GM12878 (cell line): Measurements from ENCODE around the gene IFNL1. TPM values are rescaled to one million over a fixed set of nuclear protein-coding genes. Genes with fewer than 3 reads are reported as not detected.

ENCODE experiments used
- ATAC-seq: fragments of 200-7000 bp; cut with Tn5 transposase; 3 replicates; pipeline ENCODE4 v1.9.1; 2020; ENCODE audit warnings: mild to moderate bottlenecking, moderate library complexity
- BruUV-seq: library from RNA; stranded (reverse); fragments of 400-500 nt; replicated peaks from 2 replicates; lab custom pipeline; 2021; lab: Mats Ljungman, UMichigan
- CTCF ChIA-PET: fragments of 300-600 bp; sonication (Branson Sonifier 250); formaldehyde crosslinking; extraction: SDS; loops from one replicate; lab custom pipeline; 2021; ENCODE audit warnings: inconsistent platforms; lab: Yijun Ruan, JAX
- POLR2A ChIA-PET: fragments of 350-600 bp; formaldehyde crosslinking; extraction: SDS; loops from one replicate; lab custom pipeline; 2021; ENCODE audit warnings: inconsistent platforms; lab: Charles Lee
- RAD21 ChIA-PET: fragments of 300-600 bp; sonication (Branson Sonifier 250); formaldehyde crosslinking; loops from one replicate; lab custom pipeline; 2023; ENCODE audit warnings: antibody characterized with exemption; ENCODE audit not compliant: unreplicated experiment; lab: Charles Lee
- SMC1A ChIA-PET: fragments of 300-600 bp; sonication (Branson Sonifier 250); formaldehyde crosslinking; loops from one replicate; lab custom pipeline; 2023; ENCODE audit not compliant: unreplicated experiment, uncharacterized antibody; lab: Charles Lee
- DNase-seq: peaks from one replicate; pipeline ENCODE4 v3.0.0-alpha.2; 2011; ENCODE audit warnings: low read depth, low spot score
- FAIRE-seq: peaks from 3 replicates; lab custom pipeline; 2011; peaks lifted over from hg19 to GRCh38; lab: Jason Lieb, UNC
- H2AFZ ChIP-seq: 2 replicates; pipeline ENCODE4 v1.6.0; 2011; ENCODE audit warnings: low read depth, low read length, control low read depth; ENCODE audit not compliant: control insufficient read depth
- H3K27ac ChIP-seq: 2 replicates; pipeline ENCODE4 v1.5.1; 2011; ENCODE audit warnings: control low read depth; ENCODE audit not compliant: control insufficient read depth, insufficient read depth
- H3K27me3 ChIP-seq, 2 experiments: replicated peaks in 1 of 2; 2 replicates each; pipeline versions ENCODE4 v1.6.0 to v1.6.1; 2011; ENCODE audit warnings: low read length in 1 of 2; ENCODE audit not compliant: control insufficient read depth in 2 of 2, insufficient read depth in 2 of 2
- H3K36me3 ChIP-seq, 2 experiments: 2 replicates each; pipeline ENCODE4 v1.5.1; 2011; ENCODE audit warnings: low read length in 1 of 2; ENCODE audit not compliant: control insufficient read depth in 2 of 2, insufficient read depth in 2 of 2
- H3K4me1 ChIP-seq: 2 replicates; pipeline ENCODE4 v1.6.1; 2011; ENCODE audit warnings: mild to moderate bottlenecking, low read length, moderate library complexity, mixed read lengths; ENCODE audit not compliant: control insufficient read depth, insufficient read depth
- H3K4me2 ChIP-seq: 2 replicates; pipeline ENCODE4 v1.6.0; 2011; ENCODE audit warnings: control low read depth; ENCODE audit not compliant: control insufficient read depth, insufficient read depth
- H3K4me3 ChIP-seq: fragments of 200-600 bp; sonication (generic); 2 replicates; pipeline ENCODE4 v1.5.1; 2016
- H3K79me2 ChIP-seq: 2 replicates; pipeline ENCODE4 v1.6.0; 2011; ENCODE audit warnings: low read length; ENCODE audit not compliant: control insufficient read depth, insufficient read depth
- H3K9ac ChIP-seq: 2 replicates; pipeline ENCODE4 v1.8.0; 2011; ENCODE audit warnings: low read length, control low read depth, mixed read lengths; ENCODE audit not compliant: control insufficient read depth, insufficient read depth
- H3K9me3 ChIP-seq: replicated peaks from 3 replicates; pipeline ENCODE4 v1.5.1; 2011; ENCODE audit warnings: mild to moderate bottlenecking, low read length; ENCODE audit not compliant: control insufficient read depth, insufficient read depth
- H4K20me1 ChIP-seq: 2 replicates; pipeline ENCODE4 v1.6.0; 2011; ENCODE audit not compliant: control insufficient read depth, insufficient read depth
- BMI1 ChIP-seq: fragments of 450-650 bp; IDR thresholded peaks from 2 replicates; pipeline ENCODE4 v1.6.1; 2016; ENCODE audit warnings: mild to moderate bottlenecking, moderate library complexity, borderline replicate concordance
- IKZF2 ChIP-seq, 2 experiments: fragments of 450-650 bp; IDR thresholded peaks; 2 replicates each; pipeline ENCODE4 v1.6.1; 2017; ENCODE audit warnings: mild to moderate bottlenecking in 2 of 2, moderate library complexity in 2 of 2
- MTA2 ChIP-seq: fragments of 450-650 bp; IDR thresholded peaks from 2 replicates; pipeline ENCODE4 v1.6.1; 2016; ENCODE audit warnings: low read depth, mild to moderate bottlenecking, moderate library complexity
- RAD21 ChIP-seq: IDR thresholded peaks from 2 replicates; pipeline ENCODE4 v1.6.1; 2011; ENCODE audit warnings: mild to moderate bottlenecking, low read depth, low read length, moderate library complexity; ENCODE audit not compliant: insufficient read depth
- SIX5 ChIP-seq: IDR thresholded peaks from 2 replicates; pipeline ENCODE4 v1.6.1; 2011; ENCODE audit warnings: mild to moderate bottlenecking, low read depth, low read length, moderate library complexity; ENCODE audit not compliant: severe bottlenecking
- SMC3 ChIP-seq: IDR thresholded peaks from 2 replicates; pipeline ENCODE4 v1.6.1; 2011; ENCODE audit warnings: low read length, improper control_type of control experiment, borderline replicate concordance
- TCF12 ChIP-seq: IDR thresholded peaks from 2 replicates; pipeline ENCODE4 v1.6.1; 2011; ENCODE audit warnings: low read depth, mild to moderate bottlenecking, low read length
- YY1 ChIP-seq: IDR thresholded peaks from 2 replicates; pipeline ENCODE4 v1.6.1; 2011; ENCODE audit warnings: low read depth, mild to moderate bottlenecking, low read length
- WGBS: methylation state at CpG from one replicate; pipeline ENCODE4 v1.1.6; 2016; ENCODE audit warnings: low lambda C conversion rate; ENCODE audit not compliant: insufficient replicate concordance, insufficient coverage; ENCODE audit errors: missing lambda C conversion rate; 5-methylcytosine and 5-hydroxymethylcytosine counted together
- in situ Hi-C: fragments of 300-500 bp; cut with MboI; formaldehyde crosslinking; loops from 9 replicates; pipeline ENCODE4 v1.14.3; 2018; ENCODE audit warnings: mixed read lengths
- intact Hi-C: fragments of 100-400 bp; cut with micrococcal nuclease; formaldehyde crosslinking; loops from one replicate; pipeline ENCODE4 v1.14.2; 2022; ENCODE audit not compliant: unreplicated experiment
- polyA plus RNA-seq, 11 experiments: library from polyadenylated mRNA; depleted of rRNA in 4 of 11; unstranded in 6 of 11; stranded (reverse) in 5 of 11; fragments of >200 nt; fragmentation: Nextera tagmentation in 4 of 11; fragmentation: Illumina TruSeq in 1 of 11; extraction: Ambion mirVana in 4 of 11; extraction: Trizol in 1 of 11; gene quantifications; 1 replicate in 1 of 11; 2 replicates in 10 of 11; pipeline versions ENCODE4 v1.2.1 to v1.2.3, GENCODE V29; 2011 to 2016; ENCODE audit warnings: inconsistent platforms in 2 of 11, missing spikeins in 2 of 11, low read depth in 1 of 11
- total RNA-seq, 4 experiments: library from RNA; depleted of rRNA in 3 of 4; stranded (reverse); fragments of >200 nt in 3 of 4; fragmentation: Illumina TruSeq in 1 of 4; extraction: Trizol in 1 of 4; gene quantifications; 2 replicates each; pipeline versions ENCODE4 v1.2.1 to v1.2.3, GENCODE V29; 2013 to 2021
- TF ChIP-seq, protein P1 (sequence below), 3 experiments: IDR thresholded peaks in 2 of 3; conservative IDR thresholded peaks in 1 of 3; 2 replicates each; pipeline ENCODE4 v1.5.1; 2011; ENCODE audit warnings: low read depth in 3 of 3, low read length in 3 of 3, mild to moderate bottlenecking in 3 of 3, control low read depth in 2 of 3, moderate library complexity in 2 of 3, inconsistent platforms in 1 of 3, mixed read lengths in 1 of 3; ENCODE audit not compliant: control insufficient read depth in 2 of 3, insufficient read depth in 1 of 3; ENCODE audit errors: extremely low read depth in 1 of 3

The IFNL1 gene
- total and polyA plus RNA-seq, 10 of the 15 experiments (the other 5 are each of a cell fraction or from before 2014, with no cell fraction given): not detected

DNA sequence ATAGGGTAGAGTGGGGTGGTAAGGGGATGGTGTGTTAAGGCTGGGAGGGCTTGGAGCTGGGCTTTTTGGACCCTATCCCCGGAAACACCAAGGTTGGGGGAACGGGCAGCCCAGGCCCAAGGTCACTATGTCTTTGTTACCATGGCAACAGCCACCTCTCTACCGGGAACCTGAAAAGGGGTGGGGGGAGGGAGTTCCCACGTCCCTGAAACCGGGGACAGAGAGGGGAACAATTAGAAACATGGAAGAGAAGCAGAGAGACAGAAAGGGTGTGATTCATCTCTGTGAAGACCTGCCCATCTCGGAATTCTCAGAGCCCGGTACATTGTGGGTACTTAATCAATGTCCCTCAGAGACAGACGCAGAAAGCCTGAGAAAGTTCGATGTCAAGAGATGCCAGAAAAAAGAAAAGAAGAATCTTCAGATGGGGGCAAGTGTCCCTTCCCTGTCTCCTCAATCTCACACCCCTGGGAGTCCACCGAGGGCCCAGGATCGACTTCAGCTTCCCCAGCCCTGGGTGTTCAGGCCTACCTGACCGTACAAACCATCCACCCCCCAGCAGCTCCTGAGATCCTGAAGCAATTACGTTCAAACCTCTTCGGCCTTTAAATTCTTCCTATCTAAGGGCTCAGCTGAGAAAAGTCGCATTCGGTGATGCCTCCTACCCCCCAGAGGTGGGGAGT is 31.3 kb downstream of the IFNL1 start:
- SMC1A ChIA-PET: interaction anchor here (0.6 to 2.2 kb wide), 4 partner anchors 112 to 205 kb away, joined by 3 to 17 read pairs (median 4); partner anchors contain the start of gene TIMM50
- no peaks in the 10 kb centered on the region for H3K79me2 ChIP-seq
- CTCF ChIA-PET: interaction anchor here (0.7 to 3.7 kb wide), 18 partner anchors 9 to 365 kb away, joined by 3 to 28 read pairs (median 4); partner anchors contain the start of genes GMFG and PAK4
- no peak for DNase-seq
- no peak for FAIRE-seq
- no peak overlapping the region for H3K9ac ChIP-seq
- H4K20me1 ChIP-seq: no peaks in the 10 kb centered on the region
- TF ChIP-seq MTA2 (no peak), SIX5 (no peak)
- 66% methylated on average over 16 of the region's 16 CpGs for WGBS
- no TSS peak for BruUV-seq
- POLR2A ChIA-PET: interaction anchor here (0.6 kb wide), 1 partner anchor 102 kb away, joined by 4 read pairs; no protein-coding TSS in a partner anchor
- H3K36me3 ChIP-seq: peaks cover 0 to 8% of the 10 kb centered on the region in 2 experiments; a peak in 2 of 4 replicates
- intact Hi-C loops: loop anchor here (1.0 to 5.0 kb wide), 3 partner anchors 115 to 365 kb away; no protein-coding TSS in a partner anchor
- H3K4me2 ChIP-seq: no peak overlapping the region
- ATAC-seq: no peak
- in situ Hi-C loops: loop anchor here (5.0 kb wide), 1 partner anchor 205 kb away; no protein-coding TSS in a partner anchor
- H3K27ac ChIP-seq: no peak overlapping the region
- no peaks in the 10 kb centered on the region for H3K27me3 ChIP-seq
- no peaks in the 10 kb centered on the region for H3K9me3 ChIP-seq
- H2AFZ ChIP-seq: no peak overlapping the region
- H3K4me3 ChIP-seq: no peak overlapping the region
- H3K4me1 ChIP-seq: peaks cover 8% of the 10 kb centered on the region
- RAD21 ChIA-PET: interaction anchor here (1.3 to 2.0 kb wide), 4 partner anchors 64 to 205 kb away, joined by 3 to 7 read pairs (median 4); partner anchors contain the start of genes MED29 and PAF1

DNA sequence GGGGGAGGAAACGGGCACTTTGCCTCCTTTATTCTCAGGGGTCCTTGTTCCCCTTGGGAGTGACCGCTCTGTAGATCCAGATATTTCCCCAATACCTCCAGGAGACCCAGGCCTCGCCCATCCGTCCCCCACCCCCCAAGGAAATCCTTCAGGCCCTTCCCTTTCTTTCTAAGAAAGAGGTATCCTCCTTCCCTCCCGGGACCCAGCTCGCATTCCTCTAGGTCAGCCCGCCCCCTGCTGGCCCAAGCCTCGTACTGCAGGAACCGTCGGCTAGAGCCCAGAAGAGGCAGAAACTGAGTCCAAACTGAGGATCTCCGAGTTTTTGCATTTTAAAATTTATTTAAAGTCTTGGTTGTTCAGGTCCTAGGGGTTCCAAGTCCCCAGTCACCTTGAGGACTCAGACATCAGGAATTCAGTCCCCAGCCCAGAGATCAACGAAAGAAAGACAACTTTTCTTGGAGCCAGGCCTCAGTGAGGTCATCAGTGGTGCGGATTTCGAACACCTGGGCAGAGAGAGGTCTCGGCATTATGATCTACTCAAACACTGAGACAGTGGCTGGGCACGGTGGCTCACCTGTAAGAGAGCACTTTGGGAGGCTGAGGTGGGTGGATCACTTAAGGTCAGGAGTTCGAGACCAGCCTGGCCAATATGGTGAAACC is 32.0 kb downstream of the IFNL1 start:
- no peak overlapping the region for H2AFZ ChIP-seq
- CTCF ChIA-PET: interaction anchor here (0.8 to 3.7 kb wide), 14 partner anchors 8 to 366 kb away, joined by 3 to 28 read pairs (median 4); partner anchors contain the start of gene GMFG
- DNase-seq (no peak), ATAC-seq (peak; percentile 80), FAIRE-seq (peak; percentile 83)
- H3K4me2 ChIP-seq: no peak overlapping the region
- SMC1A ChIA-PET: interaction anchor here (1.1 to 2.2 kb wide), 3 partner anchors 113 to 206 kb away, joined by 3 to 17 read pairs (median 4); no protein-coding TSS in a partner anchor
- H3K79me2 ChIP-seq: no peaks in the 10 kb centered on the region
- POLR2A ChIA-PET: no interaction called here
- H3K4me3 ChIP-seq: no peak overlapping the region
- peaks cover 0 to 8% of the 10 kb centered on the region in 2 experiments; a peak in 2 of 4 replicates for H3K36me3 ChIP-seq
- in situ Hi-C loops: loop anchor here (5.0 kb wide), 1 partner anchor 206 kb away; no protein-coding TSS in a partner anchor
- WGBS: 37% methylated on average over 17 of the region's 17 CpGs
- RAD21 ChIA-PET: interaction anchor here (1.3 to 2.0 kb wide), 4 partner anchors 63 to 206 kb away, joined by 3 to 7 read pairs (median 4); partner anchors contain the start of genes MED29 and PAF1
- H3K9ac ChIP-seq: no peak overlapping the region
- TF ChIP-seq, protein P1, sequence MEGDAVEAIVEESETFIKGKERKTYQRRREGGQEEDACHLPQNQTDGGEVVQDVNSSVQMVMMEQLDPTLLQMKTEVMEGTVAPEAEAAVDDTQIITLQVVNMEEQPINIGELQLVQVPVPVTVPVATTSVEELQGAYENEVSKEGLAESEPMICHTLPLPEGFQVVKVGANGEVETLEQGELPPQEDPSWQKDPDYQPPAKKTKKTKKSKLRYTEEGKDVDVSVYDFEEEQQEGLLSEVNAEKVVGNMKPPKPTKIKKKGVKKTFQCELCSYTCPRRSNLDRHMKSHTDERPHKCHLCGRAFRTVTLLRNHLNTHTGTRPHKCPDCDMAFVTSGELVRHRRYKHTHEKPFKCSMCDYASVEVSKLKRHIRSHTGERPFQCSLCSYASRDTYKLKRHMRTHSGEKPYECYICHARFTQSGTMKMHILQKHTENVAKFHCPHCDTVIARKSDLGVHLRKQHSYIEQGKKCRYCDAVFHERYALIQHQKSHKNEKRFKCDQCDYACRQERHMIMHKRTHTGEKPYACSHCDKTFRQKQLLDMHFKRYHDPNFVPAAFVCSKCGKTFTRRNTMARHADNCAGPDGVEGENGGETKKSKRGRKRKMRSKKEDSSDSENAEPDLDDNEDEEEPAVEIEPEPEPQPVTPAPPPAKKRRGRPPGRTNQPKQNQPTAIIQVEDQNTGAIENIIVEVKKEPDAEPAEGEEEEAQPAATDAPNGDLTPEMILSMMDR (IDR thresholded peaks at IDR 0.05 in 2 of 3, conservative IDR thresholded peaks at IDR 0.05 in 1 of 3; ENCODE audit: control insufficient read depth in 2 of 3, extremely low read depth in 1 of 3, insufficient read depth in 1 of 3, low read depth in 3 of 3, low read length in 3 of 3): peak; percentile 92 to 95 (median 92)
- no peak for TF ChIP-seq TCF12
- TF ChIP-seq YY1: peak; percentile 61
- peak; percentile 85; the same call in 1 of the 2 replicates for TF ChIP-seq SMC3
- 0 out of 4 replicates have a peak, but pooled peaks of 1 of the 2 experiments have one; percentile 20 for TF ChIP-seq IKZF2 (IDR thresholded peaks at IDR 0.05)
- peak; percentile 93 for TF ChIP-seq RAD21
- no peak for TF ChIP-seq BMI1
- no TSS peak for BruUV-seq
- no peaks in the 10 kb centered on the region for H3K9me3 ChIP-seq
- peaks cover 8% of the 10 kb centered on the region for H3K4me1 ChIP-seq
- intact Hi-C loops: loop anchor here (1.0 to 5.0 kb wide), 3 partner anchors 116 to 366 kb away; no protein-coding TSS in a partner anchor
- no peak overlapping the region for H3K27ac ChIP-seq
- H4K20me1 ChIP-seq: no peaks in the 10 kb centered on the region
- no peaks in the 10 kb centered on the region for H3K27me3 ChIP-seq
